ENCODE measurements around the gene NTRK3.

DNA sequence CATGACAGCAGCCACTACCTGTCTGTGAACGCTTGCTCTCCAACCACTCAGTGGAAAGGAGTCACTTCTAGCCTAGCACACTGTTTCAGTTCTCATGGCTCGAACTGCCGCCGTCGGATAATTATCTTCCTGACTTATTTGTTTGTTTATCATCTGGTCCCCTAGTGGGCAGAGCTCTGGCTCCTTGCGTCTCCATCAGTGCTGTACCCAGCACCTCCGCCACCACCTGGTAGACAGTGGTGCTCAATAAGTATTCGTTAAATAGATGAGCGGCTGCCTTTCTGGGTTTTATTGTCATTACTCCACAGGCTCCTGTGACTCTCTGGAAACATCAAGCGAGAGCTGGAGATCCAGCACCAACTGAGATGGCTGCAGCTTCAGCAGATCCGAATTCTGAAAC, 297.5 kb downstream of the NTRK3 start:
- TF ChIP-seq POLR2AphosphoS5 (IDR thresholded peaks at IDR 0.05; ENCODE audit: low read depth), result no peak
- TF ChIP-seq, protein P1, sequence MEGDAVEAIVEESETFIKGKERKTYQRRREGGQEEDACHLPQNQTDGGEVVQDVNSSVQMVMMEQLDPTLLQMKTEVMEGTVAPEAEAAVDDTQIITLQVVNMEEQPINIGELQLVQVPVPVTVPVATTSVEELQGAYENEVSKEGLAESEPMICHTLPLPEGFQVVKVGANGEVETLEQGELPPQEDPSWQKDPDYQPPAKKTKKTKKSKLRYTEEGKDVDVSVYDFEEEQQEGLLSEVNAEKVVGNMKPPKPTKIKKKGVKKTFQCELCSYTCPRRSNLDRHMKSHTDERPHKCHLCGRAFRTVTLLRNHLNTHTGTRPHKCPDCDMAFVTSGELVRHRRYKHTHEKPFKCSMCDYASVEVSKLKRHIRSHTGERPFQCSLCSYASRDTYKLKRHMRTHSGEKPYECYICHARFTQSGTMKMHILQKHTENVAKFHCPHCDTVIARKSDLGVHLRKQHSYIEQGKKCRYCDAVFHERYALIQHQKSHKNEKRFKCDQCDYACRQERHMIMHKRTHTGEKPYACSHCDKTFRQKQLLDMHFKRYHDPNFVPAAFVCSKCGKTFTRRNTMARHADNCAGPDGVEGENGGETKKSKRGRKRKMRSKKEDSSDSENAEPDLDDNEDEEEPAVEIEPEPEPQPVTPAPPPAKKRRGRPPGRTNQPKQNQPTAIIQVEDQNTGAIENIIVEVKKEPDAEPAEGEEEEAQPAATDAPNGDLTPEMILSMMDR (IDR thresholded peaks at IDR 0.05; ENCODE audit: insufficient read depth, low read length), result no peak
- TF ChIP-seq SPI1 (IDR thresholded peaks at IDR 0.05; ENCODE audit: borderline replicate concordance, low read depth), result no peak
